GM12874 (cell line): Measurements from ENCODE around the gene CUL4A.

Experiments
- CTCF ChIP-seq: IDR thresholded peaks from 2 replicates; pipeline ENCODE4 v1.5.1; 2011; ENCODE audit warnings: low read depth, mild to moderate bottlenecking, control low read depth, low read length, moderate library complexity; ENCODE audit not compliant: insufficient read depth

CUL4A gene

GRCh38 chr13:113166681-113167080, 42.7 kb upstream of the CUL4A start:
- TF ChIP-seq CTCF = no peak

GRCh38 chr13:113167155-113167554, 42.3 kb upstream of the CUL4A start:
- TF ChIP-seq CTCF = no peak

GRCh38 chr13:113167575-113167974, 41.8 kb upstream of the CUL4A start:
- no peak for TF ChIP-seq CTCF

- no peak for TF ChIP-seq CTCF
These were observed 41.2 kb upstream of the CUL4A start for GRCh38 chr13:113168211-113168610.

GRCh38 chr13:113169277-113170272, 39.8 kb upstream of the CUL4A start:
- TF ChIP-seq CTCF = no peak

GRCh38 chr13:113170511-113170910, 38.9 kb upstream of the CUL4A start:
- no peak for TF ChIP-seq CTCF

- TF ChIP-seq CTCF = no peak
These were observed 37.9 kb upstream of the CUL4A start for GRCh38 chr13:113171250-113172125.
